Loucy (cell line): ENCODE measurements around the gene SH3GLB1.

Experiments
- CTCF ChIP-seq: fragments of 200-600 bp; sonication (generic); conservative IDR thresholded peaks from 2 replicates; pipeline ENCODE4 v1.5.1; 2014; ENCODE audit warnings: mild to moderate bottlenecking, antibody characterized with exemption, low read length
- EZH2phosphoT487 ChIP-seq: fragments of 200-600 bp; IDR thresholded peaks from 2 replicates; pipeline ENCODE4 v1.6.1; 2018; ENCODE audit warnings: antibody characterized with exemption, mild to moderate bottlenecking, moderate library complexity, borderline replicate concordance

- TF ChIP-seq CTCF (no peak), EZH2phosphoT487 (no peak)
These were observed 78.1 kb downstream of the SH3GLB1 start for GRCh38 chr1:86782482-86782881.
